Natural killer cell (primary cell): ENCODE measurements around the gene TRAM2. TPM values are rescaled to one million over a fixed set of nuclear protein-coding genes. Genes with fewer than 3 reads are reported as not detected.

Experiments
- ATAC-seq, 3 donors: fragments of 150-1000 bp in 2 of 3; fragments of 200-7000 bp in 1 of 3; cut with Tn5 transposase; 1 replicate in 1 of 3; 2 replicates in 2 of 3; pipeline ENCODE4 v1.10.0; 2021; ENCODE audit warnings: mild to moderate bottlenecking in 2 of 3, moderate library complexity in 2 of 3
- DNase-seq, 2 donors: peaks; one replicate each; pipeline versions ENCODE4 v3.0.0 to v3.0.0-alpha.2; 2013 to 2021; ENCODE audit warnings: mixed read lengths in 1 of 2
- H3K27ac ChIP-seq: one replicate; pipeline ENCODE4 v1.5.1; 2013; ENCODE audit warnings: mild to moderate bottlenecking, low read length
- H3K27me3 ChIP-seq: one replicate; pipeline ENCODE4 v1.6.1; 2013; ENCODE audit warnings: low read length; ENCODE audit not compliant: control insufficient read depth, insufficient read depth
- H3K36me3 ChIP-seq: one replicate; pipeline ENCODE4 v1.6.1; 2013; ENCODE audit warnings: low read length; ENCODE audit not compliant: control insufficient read depth, insufficient read depth
- H3K4me1 ChIP-seq: one replicate; pipeline ENCODE4 v1.6.1; 2013; ENCODE audit warnings: low read length; ENCODE audit not compliant: control insufficient read depth, insufficient read depth
- H3K4me3 ChIP-seq: one replicate; pipeline ENCODE4 v1.5.1; 2013; ENCODE audit warnings: low read length
- H3K9me3 ChIP-seq: one replicate; pipeline ENCODE4 v1.6.1; 2013; ENCODE audit warnings: low read length; ENCODE audit not compliant: control insufficient read depth, insufficient read depth
- H3K27ac Mint-ChIP-seq, 2 donors: one replicate each; pipeline ENCODE4 v1.8.0; 2022; ENCODE audit warnings: mild to moderate bottlenecking in 2 of 2, mixed read lengths in 2 of 2, moderate library complexity in 1 of 2
- H3K27me3 Mint-ChIP-seq, 2 donors: one replicate each; pipeline ENCODE4 v1.8.0; 2022; ENCODE audit warnings: low read depth in 2 of 2, mixed read lengths in 2 of 2
- H3K36me3 Mint-ChIP-seq: one replicate; pipeline ENCODE4 v1.8.0; 2022; ENCODE audit warnings: mixed read lengths
- H3K4me1 Mint-ChIP-seq, 2 donors: one replicate each; pipeline ENCODE4 v1.8.0; 2022; ENCODE audit warnings: mixed read lengths in 2 of 2
- H3K4me3 Mint-ChIP-seq: one replicate; pipeline ENCODE4 v1.8.0; 2022; ENCODE audit warnings: mild to moderate bottlenecking, moderate library complexity, mixed read lengths
- H3K9me3 Mint-ChIP-seq, 2 donors: one replicate each; pipeline ENCODE4 v1.8.0; 2022; ENCODE audit warnings: mixed read lengths in 2 of 2
- CTCF ChIP-seq: fragments of 200-600 bp; IDR thresholded peaks from one replicate; pipeline ENCODE4 v1.8.0; 2022; ENCODE audit warnings: antibody characterized with exemption
- WGBS: methylation state at CpG from one replicate; pipeline ENCODE4 v1.1.7; 2013; ENCODE audit warnings: missing lambda C conversion rate; ENCODE audit not compliant: insufficient coverage; 5-methylcytosine and 5-hydroxymethylcytosine counted together
- intact Hi-C: fragments of 100-400 bp; cut with micrococcal nuclease; formaldehyde crosslinking; loops from one replicate; pipeline ENCODE4 v1.14.2; 2022
- total RNA-seq, 4 donors: library from RNA; stranded (reverse); fragments of 120-200 nt in 1 of 4; gene quantifications; one replicate each; pipeline versions ENCODE4 v1.2.3 to v1.2.4, GENCODE V29; 2013 to 2022

Gene TRAM2
- total RNA-seq, 3 donors from 2014 or later (not counting 1 experiment from before 2014, with no cell fraction given) = 16.2 to 20.0 (median 19.2) TPM

DNA sequence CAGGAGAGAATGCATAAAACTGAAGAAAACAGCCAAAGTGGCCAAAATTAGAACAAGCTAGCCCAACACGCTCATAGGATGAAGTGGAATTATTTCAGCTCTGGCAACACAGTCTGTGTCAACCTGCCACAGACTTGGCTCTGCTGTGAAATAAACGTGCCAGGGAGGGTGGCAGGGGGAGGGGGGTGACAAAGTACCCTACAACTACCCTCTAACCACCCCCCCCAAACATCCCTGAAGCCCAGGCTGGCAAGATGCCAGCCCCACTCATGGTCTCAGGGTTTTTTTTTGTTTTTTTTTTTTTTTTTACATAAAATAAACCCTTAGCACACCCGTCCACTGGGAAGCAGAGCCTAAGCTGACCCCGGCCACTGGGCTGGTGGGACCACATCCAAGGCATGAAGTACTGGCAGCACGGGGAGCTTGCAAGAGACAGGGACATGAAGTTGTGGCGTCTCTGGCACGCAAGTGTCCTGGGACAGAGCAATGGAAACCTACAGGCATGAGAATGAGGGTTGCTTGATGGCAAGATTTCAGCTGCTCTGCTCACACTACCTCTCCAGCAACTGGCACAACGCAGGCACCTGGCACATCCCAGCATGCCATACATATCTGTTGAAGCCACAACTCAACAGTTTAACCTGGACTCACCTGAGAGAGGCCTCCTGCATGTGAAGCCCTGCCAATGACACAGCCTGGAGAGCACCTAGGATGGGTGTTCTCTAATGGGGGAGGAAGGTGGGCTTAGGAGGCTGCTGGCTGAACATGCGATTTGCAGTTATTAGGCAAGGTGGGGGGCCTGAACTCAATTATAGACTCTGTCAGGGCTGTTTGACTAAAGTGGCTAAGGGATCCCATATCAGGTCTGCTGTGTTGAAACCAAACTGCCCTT lies 76.4 kb downstream of the TRAM2 start:
- Mint-ChIP-seq H3K27me3 (no peaks in the 10 kb centered on the region), H3K27ac (no peak overlapping the region), H3K9me3 (no peaks in the 10 kb centered on the region)

DNA sequence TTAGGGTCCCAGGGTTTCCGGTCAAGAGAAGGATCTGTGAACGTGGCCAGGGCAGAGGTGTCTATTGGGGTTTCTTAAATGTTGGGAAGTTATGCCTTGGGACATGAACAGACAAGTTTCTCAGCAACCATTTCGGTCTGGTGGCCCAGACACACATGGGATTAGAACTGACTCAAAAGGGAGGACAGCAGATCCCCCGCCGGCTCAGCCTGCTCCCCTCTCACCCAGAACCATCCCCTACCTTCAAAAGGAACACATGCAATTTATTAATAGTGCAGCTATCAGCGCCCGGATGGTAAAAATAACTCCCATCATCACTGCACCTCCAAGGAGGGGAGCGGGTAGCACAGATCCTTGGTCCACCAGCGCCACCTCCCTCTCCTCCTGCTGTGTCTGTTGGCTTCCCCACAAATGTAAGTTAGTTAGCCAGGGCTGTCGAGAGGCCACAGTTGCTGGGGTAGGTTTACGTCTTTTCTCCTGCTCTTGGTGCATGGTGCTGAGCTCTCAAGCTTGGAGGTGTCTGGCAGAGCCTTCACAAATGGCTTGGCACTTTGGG lies 77.1 kb downstream of the TRAM2 start:
- no peak for ATAC-seq
- Mint-ChIP-seq H3K4me1 (peaks cover 16 to 25% of the 10 kb centered on the region in 2 donors), H3K27ac (no peak overlapping the region), H3K4me3 (no peak overlapping the region), H3K9me3 (no peaks in the 10 kb centered on the region), H3K36me3 (peaks cover 14% of the 10 kb centered on the region), H3K27me3 (no peaks in the 10 kb centered on the region)
- H3K9me3 ChIP-seq = no peaks in the 10 kb centered on the region
- no peak for DNase-seq
- H3K27ac ChIP-seq = no peak overlapping the region
- no peak for TF ChIP-seq CTCF
- H3K36me3 ChIP-seq = peaks cover 10% of the 10 kb centered on the region
- H3K4me1 ChIP-seq = peaks cover 27% of the 10 kb centered on the region
- no peak overlapping the region for H3K4me3 ChIP-seq
- intact Hi-C loops = no loop called here
- H3K27me3 ChIP-seq = no peaks in the 10 kb centered on the region
- WGBS = 90% methylated on average over 11 of the region's 11 CpGs

More for the DNA sequence above, 76.4 kb downstream of the TRAM2 start:
- H3K9me3 ChIP-seq = no peaks in the 10 kb centered on the region
- intact Hi-C loops = no loop called here
- Mint-ChIP-seq H3K36me3 (peaks cover 7% of the 10 kb centered on the region), H3K4me3 (no peak overlapping the region), H3K4me1 (peaks cover 22 to 31% of the 10 kb centered on the region in 2 donors)
- no peak for ATAC-seq
- peaks cover 10% of the 10 kb centered on the region for H3K36me3 ChIP-seq
- no peaks in the 10 kb centered on the region for H3K27me3 ChIP-seq
- no peak overlapping the region for H3K4me3 ChIP-seq
- 91% methylated on average over 8 of the region's 9 CpGs for WGBS
- no peak for TF ChIP-seq CTCF
- H3K4me1 ChIP-seq = peaks cover 33% of the 10 kb centered on the region
- no peak overlapping the region for H3K27ac ChIP-seq
- no peak for DNase-seq

DNA sequence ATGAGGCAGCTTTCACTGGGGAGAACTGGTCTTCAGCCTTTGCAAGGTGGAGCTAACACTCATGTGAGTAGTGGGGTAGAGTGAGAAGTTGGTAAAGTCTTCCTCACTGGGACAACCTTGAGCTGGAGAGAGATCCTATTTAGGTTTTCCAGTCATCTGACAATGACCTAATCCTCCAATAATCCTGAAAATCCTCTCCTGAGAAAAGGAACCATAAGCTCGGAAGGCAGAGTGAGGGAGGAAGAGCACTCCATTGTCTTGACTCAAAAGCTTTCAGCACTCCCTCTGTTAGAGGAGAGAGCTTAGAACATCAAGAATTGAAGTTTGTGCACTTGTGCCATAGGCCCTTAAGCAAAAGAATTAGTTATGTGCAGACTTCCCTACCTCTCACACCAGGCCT lies 77.8 kb downstream of the TRAM2 start:
- H3K4me3 Mint-ChIP-seq = no peak overlapping the region
- DNase-seq (no peak), ATAC-seq (no peak)
- no peaks in the 10 kb centered on the region for H3K9me3 Mint-ChIP-seq
- no peak overlapping the region for H3K27ac Mint-ChIP-seq
- H3K4me1 Mint-ChIP-seq = peaks cover 13 to 18% of the 10 kb centered on the region in 2 donors
- H3K36me3 ChIP-seq = peaks cover 10% of the 10 kb centered on the region
- no peaks in the 10 kb centered on the region for H3K27me3 Mint-ChIP-seq
- H3K36me3 Mint-ChIP-seq = peaks cover 14% of the 10 kb centered on the region
- no peaks in the 10 kb centered on the region for H3K9me3 ChIP-seq
- WGBS = no CpG with 5 or more reads among the region's 1 CpG
- TF ChIP-seq CTCF = no peak
- peak overlapping the region; percentile 75 for H3K27ac ChIP-seq
- H3K4me3 ChIP-seq = no peak overlapping the region
- peaks cover 20% of the 10 kb centered on the region for H3K4me1 ChIP-seq
- intact Hi-C loops = no loop called here
- no peaks in the 10 kb centered on the region for H3K27me3 ChIP-seq
